Parathyroid adenoma (tissue), 2 donors: ENCODE data around the gene RAB11FIP3.
"Not testable (repeated sequence)": the region's sequence is repeated elsewhere in the genome, so short reads cannot be mapped to it uniquely, and the experiment has no call there.

Experiments used
- H2AFZ ChIP-seq: fragments of 300-600 bp; sonication (generic); one replicate; pipeline ENCODE4 v1.7.0; 2017; ENCODE audit warnings: antibody characterized with exemption, mild to moderate bottlenecking
- H3K27ac ChIP-seq: fragments of 300-600 bp; sonication (generic); one replicate; pipeline ENCODE4 v1.7.0; 2017
- H3K27me3 ChIP-seq: fragments of 300-600 bp; sonication (generic); one replicate; pipeline ENCODE4 v1.7.0; 2017; ENCODE audit warnings: low read length; ENCODE audit not compliant: control insufficient read depth, insufficient read depth
- H3K36me3 ChIP-seq: fragments of 300-600 bp; sonication (generic); one replicate; pipeline ENCODE4 v1.7.0; 2017; ENCODE audit warnings: low read length; ENCODE audit not compliant: control insufficient read depth, insufficient read depth
- H3K4me1 ChIP-seq: fragments of 300-600 bp; sonication (generic); one replicate; pipeline ENCODE4 v1.7.0; 2017; ENCODE audit warnings: control low read depth
- H3K4me2 ChIP-seq: fragments of 300-600 bp; sonication (generic); one replicate; pipeline ENCODE4 v1.7.0; 2017; ENCODE audit warnings: low read length
- H3K4me3 ChIP-seq: fragments of 300-600 bp; sonication (generic); one replicate; pipeline ENCODE4 v1.7.0; 2017; ENCODE audit warnings: low read depth, low read length
- H3K79me2 ChIP-seq: fragments of 300-600 bp; sonication (generic); one replicate; pipeline ENCODE4 v1.7.0; 2017; ENCODE audit warnings: control low read depth
- H3K9ac ChIP-seq: fragments of 300-600 bp; sonication (generic); one replicate; pipeline ENCODE4 v1.7.0; 2017; ENCODE audit warnings: mild to moderate bottlenecking
- H3K9me3 ChIP-seq: fragments of 300-600 bp; sonication (generic); one replicate; pipeline ENCODE4 v1.7.0; 2017; ENCODE audit warnings: low read length; ENCODE audit not compliant: control insufficient read depth
- CTCF ChIP-seq: fragments of 300-600 bp; sonication (generic); IDR thresholded peaks from one replicate; pipeline ENCODE4 v1.7.0; 2017; ENCODE audit warnings: antibody characterized with exemption, mild to moderate bottlenecking
- donor health status: primary hyperparathyroidism.

Gene RAB11FIP3

GRCh38 chr16:407253-407652, 18.2 kb upstream of the RAB11FIP3 start:
- Histone ChIP-seq H3K36me3 (no peaks in the 10 kb centered on the region), H3K9ac (no peak overlapping the region), H3K9me3 (no peaks in the 10 kb centered on the region), H3K27me3 (no peaks in the 10 kb centered on the region), H3K4me1 (no peaks in the 10 kb centered on the region), H3K27ac (no peak overlapping the region), H3K79me2 (no peaks in the 10 kb centered on the region), H3K4me3 (no peak overlapping the region), H2AFZ (no peak overlapping the region), H3K4me2 (no peak overlapping the region)
- TF ChIP-seq CTCF: no peak

- Histone ChIP-seq H3K4me2 (no peak overlapping the region), H3K9me3 (no peaks in the 10 kb centered on the region), H2AFZ (no peak overlapping the region), H3K27ac (no peak overlapping the region), H3K79me2 (no peaks in the 10 kb centered on the region), H3K9ac (no peak overlapping the region), H3K4me3 (no peak overlapping the region), H3K27me3 (no peaks in the 10 kb centered on the region), H3K4me1 (peaks cover 2% of the 10 kb centered on the region), H3K36me3 (no peaks in the 10 kb centered on the region)
- no peak for TF ChIP-seq CTCF
Measured at GRCh38 chr16:410516-411178, 14.8 kb upstream of the RAB11FIP3 start.

GRCh38 chr16:411576-412265, 13.7 kb upstream of the RAB11FIP3 start:
- H3K9me3 ChIP-seq: no peaks in the 10 kb centered on the region
- no peak overlapping the region for H3K9ac ChIP-seq
- H3K4me1 ChIP-seq: peaks cover 2% of the 10 kb centered on the region
- TF ChIP-seq CTCF: no peak
- H3K27me3 ChIP-seq: no peaks in the 10 kb centered on the region
- H3K4me3 ChIP-seq: no peak overlapping the region
- no peak overlapping the region for H2AFZ ChIP-seq
- no peaks in the 10 kb centered on the region for H3K79me2 ChIP-seq
- H3K27ac ChIP-seq: no peak overlapping the region
- no peaks in the 10 kb centered on the region for H3K36me3 ChIP-seq
- no peak overlapping the region for H3K4me2 ChIP-seq

GRCh38 chr16:414395-415169, 10.9 kb upstream of the RAB11FIP3 start:
- no peak overlapping the region for H3K27ac ChIP-seq
- H3K9me3 ChIP-seq: no peaks in the 10 kb centered on the region
- H2AFZ ChIP-seq: no peak overlapping the region
- no peaks in the 10 kb centered on the region for H3K79me2 ChIP-seq
- no peaks in the 10 kb centered on the region for H3K27me3 ChIP-seq
- peaks cover 2% of the 10 kb centered on the region for H3K4me1 ChIP-seq
- H3K4me3 ChIP-seq: no peak overlapping the region
- H3K9ac ChIP-seq: no peak overlapping the region
- H3K36me3 ChIP-seq: no peaks in the 10 kb centered on the region
- H3K4me2 ChIP-seq: no peak overlapping the region
- no peak for TF ChIP-seq CTCF

- H3K9me3 ChIP-seq, H3K27ac ChIP-seq, H3K79me2 ChIP-seq, H3K36me3 ChIP-seq, H3K4me2 ChIP-seq, H3K27me3 ChIP-seq, H2AFZ ChIP-seq, H3K9ac ChIP-seq, H3K4me1 ChIP-seq, H3K4me3 ChIP-seq: not testable (repeated sequence)
Measured at GRCh38 chr16:415170-415498, 10.3 kb upstream of the RAB11FIP3 start.

- H3K79me2 ChIP-seq, H3K27ac ChIP-seq, H3K9ac ChIP-seq, H3K4me2 ChIP-seq, H3K4me3 ChIP-seq, H3K9me3 ChIP-seq, H3K36me3 ChIP-seq, H3K27me3 ChIP-seq, H2AFZ ChIP-seq, H3K4me1 ChIP-seq: not testable (repeated sequence)
Measured at GRCh38 chr16:422179-422578, 3.3 kb upstream of the RAB11FIP3 start.
